Mucosa of rectum (tissue), 2 donors: ENCODE data around the gene HDAC11.

ENCODE experiments used
- H3K27ac ChIP-seq, 2 donors: one replicate each; pipeline ENCODE4 v1.7.0; 2013; ENCODE audit warnings: inconsistent platforms in 2 of 2, low read depth in 2 of 2, low read length in 2 of 2
- H3K27me3 ChIP-seq, 2 donors: one replicate each; pipeline ENCODE4 v1.7.0; 2013; ENCODE audit warnings: low read length in 2 of 2; ENCODE audit not compliant: control insufficient read depth in 2 of 2, insufficient read depth in 2 of 2
- H3K36me3 ChIP-seq, 2 donors: one replicate each; pipeline ENCODE4 v1.7.0; 2013; ENCODE audit warnings: low read length in 2 of 2; ENCODE audit not compliant: control insufficient read depth in 2 of 2, insufficient read depth in 2 of 2
- H3K4me1 ChIP-seq, 2 donors: one replicate each; pipeline ENCODE4 v1.7.0; 2013; ENCODE audit warnings: low read length in 2 of 2, mild to moderate bottlenecking in 1 of 2; ENCODE audit not compliant: control insufficient read depth in 2 of 2, insufficient read depth in 2 of 2
- H3K4me3 ChIP-seq, 2 donors: one replicate each; pipeline ENCODE4 v1.7.0; 2013; ENCODE audit warnings: low read length in 2 of 2
- H3K9ac ChIP-seq, 2 donors: one replicate each; pipeline ENCODE4 v1.7.0; 2013; ENCODE audit warnings: low read length in 2 of 2, low read depth in 1 of 2, mild to moderate bottlenecking in 1 of 2
- H3K9me3 ChIP-seq, 2 donors: one replicate each; pipeline ENCODE4 v1.7.0; 2013; ENCODE audit warnings: low read length in 2 of 2; ENCODE audit not compliant: control insufficient read depth in 2 of 2
- donor health status: healthy.
- donor health status: Normal muscosa, but diverticular disease.

Gene HDAC11

GRCh38 chr3:13533885-13534301, 53.8 kb downstream of the HDAC11 start:
- Histone ChIP-seq H3K36me3 (no peaks in the 10 kb centered on the region), H3K4me1 (no peaks in the 10 kb centered on the region), H3K9me3 (no peaks in the 10 kb centered on the region), H3K27me3 (no peaks in the 10 kb centered on the region), H3K9ac (no peak overlapping the region), H3K27ac (no peak overlapping the region), H3K4me3 (no peak overlapping the region)

- Histone ChIP-seq H3K9me3 (no peaks in the 10 kb centered on the region), H3K4me1 (no peaks in the 10 kb centered on the region), H3K9ac (no peak overlapping the region), H3K4me3 (no peak overlapping the region), H3K27ac (no peak overlapping the region), H3K36me3 (no peaks in the 10 kb centered on the region), H3K27me3 (no peaks in the 10 kb centered on the region)
Observed at GRCh38 chr3:13535526-13535875, 55.4 kb downstream of the HDAC11 start.

GRCh38 chr3:13535905-13536304, 55.8 kb downstream of the HDAC11 start:
- no peaks in the 10 kb centered on the region for H3K4me1 ChIP-seq
- H3K9me3 ChIP-seq: no peaks in the 10 kb centered on the region
- no peak overlapping the region for H3K27ac ChIP-seq

GRCh38 chr3:13536432-13536831, 56.3 kb downstream of the HDAC11 start:
- Histone ChIP-seq H3K36me3 (no peaks in the 10 kb centered on the region), H3K27me3 (no peaks in the 10 kb centered on the region), H3K27ac (no peak overlapping the region), H3K9me3 (no peaks in the 10 kb centered on the region), H3K4me1 (no peaks in the 10 kb centered on the region), H3K9ac (no peak overlapping the region), H3K4me3 (no peak overlapping the region)

More at GRCh38 chr3:13535905-13536304, 55.8 kb downstream of the HDAC11 start:
- H3K36me3 ChIP-seq: no peaks in the 10 kb centered on the region
- H3K9ac ChIP-seq: no peak overlapping the region
- H3K4me3 ChIP-seq: no peak overlapping the region
- no peaks in the 10 kb centered on the region for H3K27me3 ChIP-seq

GRCh38 chr3:13536832-13537231, 56.7 kb downstream of the HDAC11 start:
- H3K4me3 ChIP-seq: no peak overlapping the region
- no peaks in the 10 kb centered on the region for H3K9me3 ChIP-seq
- no peaks in the 10 kb centered on the region for H3K36me3 ChIP-seq
- no peak overlapping the region for H3K9ac ChIP-seq
- no peak overlapping the region for H3K27ac ChIP-seq
- no peaks in the 10 kb centered on the region for H3K4me1 ChIP-seq
- H3K27me3 ChIP-seq: no peaks in the 10 kb centered on the region

- H3K27ac ChIP-seq: no peak overlapping the region
- no peaks in the 10 kb centered on the region for H3K9me3 ChIP-seq
- no peaks in the 10 kb centered on the region for H3K27me3 ChIP-seq
- H3K36me3 ChIP-seq: no peaks in the 10 kb centered on the region
- no peaks in the 10 kb centered on the region for H3K4me1 ChIP-seq
- H3K9ac ChIP-seq: no peak overlapping the region
- no peak overlapping the region for H3K4me3 ChIP-seq
Observed at GRCh38 chr3:13537244-13537908, 57.3 kb downstream of the HDAC11 start.

GRCh38 chr3:13537909-13538296, 57.8 kb downstream of the HDAC11 start:
- H3K27ac ChIP-seq: no peak overlapping the region
- H3K4me1 ChIP-seq: no peaks in the 10 kb centered on the region
- no peaks in the 10 kb centered on the region for H3K9me3 ChIP-seq
- no peaks in the 10 kb centered on the region for H3K27me3 ChIP-seq
- no peaks in the 10 kb centered on the region for H3K36me3 ChIP-seq
- H3K9ac ChIP-seq: no peak overlapping the region
- no peak overlapping the region for H3K4me3 ChIP-seq

- Histone ChIP-seq H3K4me1 (no peaks in the 10 kb centered on the region), H3K9me3 (no peaks in the 10 kb centered on the region), H3K4me3 (no peak overlapping the region), H3K9ac (no peak overlapping the region), H3K36me3 (no peaks in the 10 kb centered on the region), H3K27ac (no peak overlapping the region), H3K27me3 (no peaks in the 10 kb centered on the region)
Observed at GRCh38 chr3:13538520-13539291, 58.6 kb downstream of the HDAC11 start.

- Histone ChIP-seq H3K4me1 (no peaks in the 10 kb centered on the region), H3K27ac (peak overlapping the region in 1 of 2 donors; percentile 23), H3K36me3 (no peaks in the 10 kb centered on the region), H3K27me3 (no peaks in the 10 kb centered on the region), H3K9me3 (no peaks in the 10 kb centered on the region), H3K9ac (no peak overlapping the region), H3K4me3 (no peak overlapping the region)
Observed at GRCh38 chr3:13539292-13539638, 59.2 kb downstream of the HDAC11 start.

GRCh38 chr3:13539671-13540070, 59.6 kb downstream of the HDAC11 start:
- Histone ChIP-seq H3K4me3 (no peak overlapping the region), H3K36me3 (no peaks in the 10 kb centered on the region), H3K4me1 (no peaks in the 10 kb centered on the region), H3K27me3 (no peaks in the 10 kb centered on the region), H3K27ac (peak overlapping the region in 1 of 2 donors; percentile 23), H3K9ac (no peak overlapping the region), H3K9me3 (no peaks in the 10 kb centered on the region)
